GM23338 (cell line): ENCODE measurements around the gene GPR39. TPM values are rescaled to one million over a fixed set of nuclear protein-coding genes. Genes with fewer than 3 reads are reported as not detected.

Experiments used
- ATAC-seq: fragments of 200-7000 bp; cut with Tn5 transposase; 3 replicates; pipeline ENCODE4 v1.9.1; 2020
- DNase-seq: peaks from one replicate; pipeline ENCODE4 v3.0.0-alpha.2; 2015; ENCODE audit warnings: low spot score
- H2AFZ ChIP-seq: fragments of 200-600 bp; sonication (generic); 2 replicates; pipeline ENCODE4 v1.8.0; 2016; ENCODE audit warnings: antibody characterized with exemption, mild to moderate bottlenecking, moderate library complexity
- H3F3A ChIP-seq: fragments of 200-600 bp; sonication (generic); replicated peaks from 2 replicates; pipeline ENCODE4 v1.8.0; 2017; ENCODE audit warnings: antibody characterized with exemption, mixed run types, low read depth
- H3K27ac ChIP-seq: fragments of 200-600 bp; sonication (generic); 2 replicates; pipeline ENCODE4 v1.6.1; 2016; ENCODE audit warnings: low read depth
- H3K27me3 ChIP-seq: fragments of 200-600 bp; sonication (generic); 2 replicates; pipeline ENCODE4 v1.8.0; 2016; ENCODE audit warnings: mild to moderate bottlenecking, mixed run types, moderate library complexity; ENCODE audit not compliant: insufficient read depth
- H3K36me3 ChIP-seq: fragments of 200-600 bp; sonication (generic); 2 replicates; pipeline ENCODE4 v1.8.0; 2016; ENCODE audit warnings: mild to moderate bottlenecking; ENCODE audit not compliant: insufficient read depth
- H3K4me1 ChIP-seq: fragments of 200-600 bp; sonication (generic); 2 replicates; pipeline ENCODE4 v1.8.0; 2016; ENCODE audit warnings: mild to moderate bottlenecking, moderate library complexity; ENCODE audit not compliant: insufficient read depth
- H3K4me2 ChIP-seq: fragments of 200-600 bp; sonication (generic); 2 replicates; pipeline ENCODE4 v1.7.1; 2017; ENCODE audit warnings: mixed run types
- H3K4me3 ChIP-seq: fragments of 200-600 bp; sonication (generic); 2 replicates; pipeline ENCODE4 v1.6.1; 2016; ENCODE audit warnings: mixed run types
- H3K79me2 ChIP-seq: fragments of 200-600 bp; sonication (generic); replicated peaks from 2 replicates; pipeline ENCODE4 v1.8.0; 2017; ENCODE audit warnings: mild to moderate bottlenecking; ENCODE audit not compliant: insufficient read depth
- H3K9me2 ChIP-seq: fragments of 200-600 bp; sonication (generic); 2 replicates; pipeline ENCODE4 v1.8.0; 2017; ENCODE audit not compliant: insufficient read depth
- H4K20me1 ChIP-seq: fragments of 200-600 bp; sonication (generic); replicated peaks from 2 replicates; pipeline ENCODE4 v1.8.0; 2017; ENCODE audit warnings: mild to moderate bottlenecking; ENCODE audit not compliant: insufficient read depth
- H3K27ac Mint-ChIP-seq: 2 replicates; pipeline ENCODE4 v1.8.0; 2020; ENCODE audit warnings: inconsistent platforms, mild to moderate bottlenecking, moderate library complexity, mixed read lengths
- H3K27me3 Mint-ChIP-seq: 3 replicates; pipeline ENCODE4 v1.8.0; 2022; ENCODE audit warnings: low read depth, mild to moderate bottlenecking, moderate library complexity, mixed read lengths, inconsistent platforms; ENCODE audit not compliant: insufficient read depth, poor library complexity
- H3K36me3 Mint-ChIP-seq: 3 replicates; pipeline ENCODE4 v1.8.0; 2021; ENCODE audit warnings: low read depth, mild to moderate bottlenecking, inconsistent platforms, moderate library complexity, mixed read lengths
- H3K4me1 Mint-ChIP-seq: 3 replicates; pipeline ENCODE4 v1.8.0; 2020; ENCODE audit warnings: mild to moderate bottlenecking, inconsistent platforms, mixed read lengths
- H3K4me3 Mint-ChIP-seq: 3 replicates; pipeline ENCODE4 v1.8.0; 2021; ENCODE audit warnings: moderate library complexity, mild to moderate bottlenecking, inconsistent platforms, mixed read lengths
- H3K9me3 Mint-ChIP-seq: 3 replicates; pipeline ENCODE4 v1.8.0; 2020; ENCODE audit warnings: moderate library complexity, mild to moderate bottlenecking, inconsistent platforms, mixed read lengths
- CREB1 ChIP-seq: fragments of 250-450 bp; sonication (Bioruptor Pico); IDR thresholded peaks from 2 replicates; pipeline ENCODE4 v1.5.0; 2020; ENCODE audit warnings: low read depth, mild to moderate bottlenecking, moderate library complexity
- CTCF ChIP-seq, 2 experiments: fragments of 200-600 bp in 1 of 2; sonication (generic) in 1 of 2; conservative IDR thresholded peaks; 2 replicates each; pipeline versions ENCODE4 v1.5.1 to v1.6.1; 2016 to 2017; ENCODE audit warnings: antibody characterized with exemption in 2 of 2, low read depth in 2 of 2, mild to moderate bottlenecking in 2 of 2, moderate library complexity in 1 of 2
- EZH2 ChIP-seq: fragments of 200-600 bp; sonication (generic); IDR thresholded peaks from one replicate; pipeline ENCODE4 v1.8.0; 2017; ENCODE audit warnings: antibody characterized with exemption, mild to moderate bottlenecking, low read depth; ENCODE audit not compliant: unreplicated experiment
- EZH2phosphoT487 ChIP-seq: fragments of 200-600 bp; sonication (generic); IDR thresholded peaks from one replicate; pipeline ENCODE4 v1.8.1; 2018; ENCODE audit warnings: antibody characterized with exemption; ENCODE audit not compliant: unreplicated experiment
- JUNB ChIP-seq: IDR thresholded peaks from one replicate; pipeline ENCODE4 v1.6.1; 2016; ENCODE audit warnings: antibody characterized with exemption; ENCODE audit not compliant: unreplicated experiment
- NANOG ChIP-seq: IDR thresholded peaks from 2 replicates; pipeline ENCODE4 v1.6.1; 2016; ENCODE audit warnings: antibody characterized with exemption, borderline replicate concordance
- POLR2AphosphoS5 ChIP-seq: IDR thresholded peaks from 2 replicates; pipeline ENCODE4 v1.6.1; 2016; ENCODE audit warnings: antibody characterized with exemption, low read depth
- STAT1 ChIP-seq: IDR thresholded peaks from one replicate; pipeline ENCODE4 v1.6.1; 2016; ENCODE audit warnings: antibody characterized with exemption; ENCODE audit not compliant: unreplicated experiment
- ZNF114 ChIP-seq: fragments of 250-450 bp; sonication (Bioruptor Pico); IDR thresholded peaks from 2 replicates; pipeline ENCODE4 v1.5.0; 2020; ENCODE audit warnings: mild to moderate bottlenecking, moderate library complexity
- ZNF331 ChIP-seq: fragments of 250-450 bp; sonication (Bioruptor Pico); IDR thresholded peaks from 2 replicates; pipeline ENCODE4 v1.5.0; 2020; ENCODE audit warnings: low read depth, mild to moderate bottlenecking, moderate library complexity
- polyA plus RNA-seq: library from polyadenylated mRNA; unstranded; fragments of >200 nt; fragmentation: Nextera tagmentation; extraction: Ambion mirVana; gene quantifications from 2 replicates; pipeline ENCODE4 v1.2.1, GENCODE V29; 2016
- total RNA-seq: library from RNA; depleted of rRNA; stranded (reverse); fragments of >200 nt; shearing (Covaris generic); gene quantifications from 2 replicates; pipeline ENCODE4 v1.2.3, GENCODE V29; 2014
- TF ChIP-seq, protein P1 (sequence below): IDR thresholded peaks from 2 replicates; pipeline ENCODE4 v1.6.1; 2016; ENCODE audit warnings: antibody characterized with exemption
- TF ChIP-seq, protein P2 (sequence below): fragments of 250-450 bp; sonication (Bioruptor Pico); IDR thresholded peaks from 2 replicates; pipeline ENCODE4 v1.5.0; 2020; ENCODE audit warnings: mild to moderate bottlenecking, moderate library complexity
- TF ChIP-seq, protein P3 (sequence below): IDR thresholded peaks from one replicate; pipeline ENCODE4 v1.6.1; 2018; ENCODE audit warnings: antibody characterized with exemption; ENCODE audit not compliant: unreplicated experiment

The GPR39 gene
- total and polyA plus RNA-seq, 2 experiments from 2014 or later, result 0.55 to 1.9 TPM

GRCh38 chr2:132422736-132423135, 6.1 kb downstream of the GPR39 start:
- Mint-ChIP-seq H3K27ac (no peak overlapping the region), H3K4me3 (no peak overlapping the region), H3K36me3 (no peaks in the 10 kb centered on the region), H3K9me3 (no peaks in the 10 kb centered on the region), H3K27me3 (no peaks in the 10 kb centered on the region), H3K4me1 (peaks cover 22% of the 10 kb centered on the region)
- no peak for TF ChIP-seq EZH2
- TF ChIP-seq POLR2AphosphoS5, result no peak
- TF ChIP-seq EZH2phosphoT487, result no peak
- TF ChIP-seq, protein P1, sequence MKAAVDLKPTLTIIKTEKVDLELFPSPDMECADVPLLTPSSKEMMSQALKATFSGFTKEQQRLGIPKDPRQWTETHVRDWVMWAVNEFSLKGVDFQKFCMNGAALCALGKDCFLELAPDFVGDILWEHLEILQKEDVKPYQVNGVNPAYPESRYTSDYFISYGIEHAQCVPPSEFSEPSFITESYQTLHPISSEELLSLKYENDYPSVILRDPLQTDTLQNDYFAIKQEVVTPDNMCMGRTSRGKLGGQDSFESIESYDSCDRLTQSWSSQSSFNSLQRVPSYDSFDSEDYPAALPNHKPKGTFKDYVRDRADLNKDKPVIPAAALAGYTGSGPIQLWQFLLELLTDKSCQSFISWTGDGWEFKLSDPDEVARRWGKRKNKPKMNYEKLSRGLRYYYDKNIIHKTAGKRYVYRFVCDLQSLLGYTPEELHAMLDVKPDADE, result no peak
- TF ChIP-seq ZNF114 (CRISPR knock-in tag), result no peak
- TF ChIP-seq JUNB, result no peak
- TF ChIP-seq, protein P2, sequence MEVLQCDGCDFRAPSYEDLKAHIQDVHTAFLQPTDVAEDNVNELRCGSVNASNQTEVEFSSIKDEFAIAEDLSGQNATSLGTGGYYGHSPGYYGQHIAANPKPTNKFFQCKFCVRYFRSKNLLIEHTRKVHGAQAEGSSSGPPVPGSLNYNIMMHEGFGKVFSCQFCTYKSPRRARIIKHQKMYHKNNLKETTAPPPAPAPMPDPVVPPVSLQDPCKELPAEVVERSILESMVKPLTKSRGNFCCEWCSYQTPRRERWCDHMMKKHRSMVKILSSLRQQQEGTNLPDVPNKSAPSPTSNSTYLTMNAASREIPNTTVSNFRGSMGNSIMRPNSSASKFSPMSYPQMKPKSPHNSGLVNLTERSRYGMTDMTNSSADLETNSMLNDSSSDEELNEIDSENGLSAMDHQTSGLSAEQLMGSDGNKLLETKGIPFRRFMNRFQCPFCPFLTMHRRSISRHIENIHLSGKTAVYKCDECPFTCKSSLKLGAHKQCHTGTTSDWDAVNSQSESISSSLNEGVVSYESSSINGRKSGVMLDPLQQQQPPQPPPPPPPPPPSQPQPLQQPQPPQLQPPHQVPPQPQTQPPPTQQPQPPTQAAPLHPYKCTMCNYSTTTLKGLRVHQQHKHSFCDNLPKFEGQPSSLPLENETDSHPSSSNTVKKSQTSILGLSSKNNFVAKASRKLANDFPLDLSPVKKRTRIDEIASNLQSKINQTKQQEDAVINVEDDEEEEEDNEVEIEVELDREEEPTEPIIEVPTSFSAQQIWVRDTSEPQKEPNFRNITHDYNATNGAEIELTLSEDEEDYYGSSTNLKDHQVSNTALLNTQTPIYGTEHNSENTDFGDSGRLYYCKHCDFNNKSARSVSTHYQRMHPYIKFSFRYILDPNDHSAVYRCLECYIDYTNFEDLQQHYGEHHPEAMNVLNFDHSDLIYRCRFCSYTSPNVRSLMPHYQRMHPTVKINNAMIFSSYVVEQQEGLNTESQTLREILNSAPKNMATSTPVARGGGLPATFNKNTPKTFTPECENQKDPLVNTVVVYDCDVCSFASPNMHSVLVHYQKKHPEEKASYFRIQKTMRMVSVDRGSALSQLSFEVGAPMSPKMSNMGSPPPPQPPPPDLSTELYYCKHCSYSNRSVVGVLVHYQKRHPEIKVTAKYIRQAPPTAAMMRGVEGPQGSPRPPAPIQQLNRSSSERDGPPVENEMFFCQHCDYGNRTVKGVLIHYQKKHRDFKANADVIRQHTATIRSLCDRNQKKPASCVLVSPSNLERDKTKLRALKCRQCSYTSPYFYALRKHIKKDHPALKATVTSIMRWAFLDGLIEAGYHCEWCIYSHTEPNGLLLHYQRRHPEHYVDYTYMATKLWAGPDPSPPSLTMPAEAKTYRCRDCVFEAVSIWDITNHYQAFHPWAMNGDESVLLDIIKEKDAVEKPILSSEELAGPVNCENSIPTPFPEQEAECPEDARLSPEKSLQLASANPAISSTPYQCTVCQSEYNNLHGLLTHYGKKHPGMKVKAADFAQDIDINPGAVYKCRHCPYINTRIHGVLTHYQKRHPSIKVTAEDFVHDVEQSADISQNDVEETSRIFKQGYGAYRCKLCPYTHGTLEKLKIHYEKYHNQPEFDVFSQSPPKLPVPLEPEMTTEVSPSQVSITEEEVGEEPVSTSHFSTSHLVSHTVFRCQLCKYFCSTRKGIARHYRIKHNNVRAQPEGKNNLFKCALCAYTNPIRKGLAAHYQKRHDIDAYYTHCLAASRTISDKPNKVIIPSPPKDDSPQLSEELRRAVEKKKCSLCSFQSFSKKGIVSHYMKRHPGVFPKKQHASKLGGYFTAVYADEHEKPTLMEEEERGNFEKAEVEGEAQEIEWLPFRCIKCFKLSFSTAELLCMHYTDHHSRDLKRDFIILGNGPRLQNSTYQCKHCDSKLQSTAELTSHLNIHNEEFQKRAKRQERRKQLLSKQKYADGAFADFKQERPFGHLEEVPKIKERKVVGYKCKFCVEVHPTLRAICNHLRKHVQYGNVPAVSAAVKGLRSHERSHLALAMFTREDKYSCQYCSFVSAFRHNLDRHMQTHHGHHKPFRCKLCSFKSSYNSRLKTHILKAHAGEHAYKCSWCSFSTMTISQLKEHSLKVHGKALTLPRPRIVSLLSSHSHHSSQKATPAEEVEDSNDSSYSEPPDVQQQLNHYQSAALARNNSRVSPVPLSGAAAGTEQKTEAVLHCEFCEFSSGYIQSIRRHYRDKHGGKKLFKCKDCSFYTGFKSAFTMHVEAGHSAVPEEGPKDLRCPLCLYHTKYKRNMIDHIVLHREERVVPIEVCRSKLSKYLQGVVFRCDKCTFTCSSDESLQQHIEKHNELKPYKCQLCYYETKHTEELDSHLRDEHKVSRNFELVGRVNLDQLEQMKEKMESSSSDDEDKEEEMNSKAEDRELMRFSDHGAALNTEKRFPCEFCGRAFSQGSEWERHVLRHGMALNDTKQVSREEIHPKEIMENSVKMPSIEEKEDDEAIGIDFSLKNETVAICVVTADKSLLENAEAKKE, result no peak
- no peak for TF ChIP-seq CTCF (conservative IDR thresholded peaks at IDR 0.05; ENCODE audit: low read depth in 2 of 2)
- TF ChIP-seq CREB1 (CRISPR knock-in tag), result no peak
- no peak for TF ChIP-seq STAT1
- no peak for TF ChIP-seq ZNF331 (CRISPR knock-in tag)
- TF ChIP-seq, protein P3, sequence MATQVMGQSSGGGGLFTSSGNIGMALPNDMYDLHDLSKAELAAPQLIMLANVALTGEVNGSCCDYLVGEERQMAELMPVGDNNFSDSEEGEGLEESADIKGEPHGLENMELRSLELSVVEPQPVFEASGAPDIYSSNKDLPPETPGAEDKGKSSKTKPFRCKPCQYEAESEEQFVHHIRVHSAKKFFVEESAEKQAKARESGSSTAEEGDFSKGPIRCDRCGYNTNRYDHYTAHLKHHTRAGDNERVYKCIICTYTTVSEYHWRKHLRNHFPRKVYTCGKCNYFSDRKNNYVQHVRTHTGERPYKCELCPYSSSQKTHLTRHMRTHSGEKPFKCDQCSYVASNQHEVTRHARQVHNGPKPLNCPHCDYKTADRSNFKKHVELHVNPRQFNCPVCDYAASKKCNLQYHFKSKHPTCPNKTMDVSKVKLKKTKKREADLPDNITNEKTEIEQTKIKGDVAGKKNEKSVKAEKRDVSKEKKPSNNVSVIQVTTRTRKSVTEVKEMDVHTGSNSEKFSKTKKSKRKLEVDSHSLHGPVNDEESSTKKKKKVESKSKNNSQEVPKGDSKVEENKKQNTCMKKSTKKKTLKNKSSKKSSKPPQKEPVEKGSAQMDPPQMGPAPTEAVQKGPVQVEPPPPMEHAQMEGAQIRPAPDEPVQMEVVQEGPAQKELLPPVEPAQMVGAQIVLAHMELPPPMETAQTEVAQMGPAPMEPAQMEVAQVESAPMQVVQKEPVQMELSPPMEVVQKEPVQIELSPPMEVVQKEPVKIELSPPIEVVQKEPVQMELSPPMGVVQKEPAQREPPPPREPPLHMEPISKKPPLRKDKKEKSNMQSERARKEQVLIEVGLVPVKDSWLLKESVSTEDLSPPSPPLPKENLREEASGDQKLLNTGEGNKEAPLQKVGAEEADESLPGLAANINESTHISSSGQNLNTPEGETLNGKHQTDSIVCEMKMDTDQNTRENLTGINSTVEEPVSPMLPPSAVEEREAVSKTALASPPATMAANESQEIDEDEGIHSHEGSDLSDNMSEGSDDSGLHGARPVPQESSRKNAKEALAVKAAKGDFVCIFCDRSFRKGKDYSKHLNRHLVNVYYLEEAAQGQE, result no peak
- no peak for TF ChIP-seq NANOG
- no peaks in the 10 kb centered on the region for H3K36me3 ChIP-seq
- no peak overlapping the region for H3K27ac ChIP-seq
- H3K79me2 ChIP-seq, result no peaks in the 10 kb centered on the region
- no peak for DNase-seq
- peaks cover 4% of the 10 kb centered on the region; the same call in 1 of the 2 replicates for H3K27me3 ChIP-seq
- H3K4me1 ChIP-seq, result peaks cover 7% of the 10 kb centered on the region
- no peaks in the 10 kb centered on the region for H3K9me2 ChIP-seq
- no peak overlapping the region for H3K4me3 ChIP-seq
- no peak for ATAC-seq
- no peak overlapping the region for H2AFZ ChIP-seq
- H3K4me2 ChIP-seq, result no peak overlapping the region
- no peaks in the 10 kb centered on the region for H4K20me1 ChIP-seq
- H3F3A ChIP-seq, result no peaks in the 10 kb centered on the region
